GOT3 (cell line): ENCODE data around the gene NPNT.

ENCODE experiments used
- DNase-seq: peaks from one replicate; lab custom pipeline; 2025; ENCODE audit warnings: mixed read lengths; lab: John Stamatoyannopoulos, UW

NPNT gene

DNA sequence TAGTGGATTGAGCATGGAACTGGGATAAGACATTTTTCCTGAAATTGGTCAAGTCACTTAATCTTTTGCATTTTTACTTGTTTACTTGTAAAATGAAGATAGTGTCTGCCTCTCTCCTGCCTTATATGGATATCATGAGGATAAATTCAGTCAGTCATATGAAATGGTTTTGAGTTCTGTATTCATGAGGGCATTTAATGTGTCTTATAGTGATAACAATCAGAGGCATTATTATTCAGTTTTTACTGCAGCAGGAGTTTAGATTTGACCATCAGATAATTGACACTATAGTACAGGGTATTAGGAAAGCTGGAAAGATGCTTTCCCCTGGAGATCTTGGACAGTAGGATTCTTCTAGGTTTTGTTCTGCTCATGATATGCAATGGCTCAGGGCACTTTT lies 26.0 kb downstream of the NPNT start:
- no peak for DNase-seq

DNA sequence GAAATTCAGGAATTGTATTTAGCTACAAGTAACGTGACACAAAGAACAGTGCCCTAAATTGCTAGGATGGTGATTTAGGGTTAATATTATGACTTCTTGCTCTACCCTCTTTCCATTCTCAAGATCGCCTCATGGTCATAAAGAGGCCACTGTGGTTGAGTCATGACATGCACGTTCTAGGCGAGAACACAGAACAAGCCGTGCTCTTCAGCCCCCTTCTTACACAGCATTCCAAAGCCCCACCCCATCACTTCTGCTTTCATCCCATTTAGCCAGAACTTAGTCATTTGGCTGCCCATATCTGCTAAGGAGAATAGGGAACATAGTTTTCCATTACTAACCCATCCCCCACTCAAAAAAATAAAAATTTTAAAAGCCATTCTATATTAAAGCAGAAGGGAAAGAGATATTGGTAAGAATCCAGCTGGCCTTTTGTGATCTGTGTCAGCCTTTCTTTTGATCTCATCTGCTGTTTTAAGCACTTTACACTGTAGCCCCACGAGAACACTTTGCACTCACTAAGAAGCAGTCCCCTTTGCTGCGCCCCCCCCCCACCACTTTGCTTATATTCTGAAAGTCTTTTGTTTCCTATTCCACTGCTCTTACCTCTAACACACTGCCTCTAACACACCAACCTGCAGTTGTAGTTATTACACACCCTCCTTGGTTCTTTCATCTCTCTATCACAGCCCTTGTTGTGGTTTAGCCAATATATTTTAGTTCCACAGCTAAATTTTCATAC lies 28.4 kb downstream of the NPNT start:
- DNase-seq: no peak

DNA sequence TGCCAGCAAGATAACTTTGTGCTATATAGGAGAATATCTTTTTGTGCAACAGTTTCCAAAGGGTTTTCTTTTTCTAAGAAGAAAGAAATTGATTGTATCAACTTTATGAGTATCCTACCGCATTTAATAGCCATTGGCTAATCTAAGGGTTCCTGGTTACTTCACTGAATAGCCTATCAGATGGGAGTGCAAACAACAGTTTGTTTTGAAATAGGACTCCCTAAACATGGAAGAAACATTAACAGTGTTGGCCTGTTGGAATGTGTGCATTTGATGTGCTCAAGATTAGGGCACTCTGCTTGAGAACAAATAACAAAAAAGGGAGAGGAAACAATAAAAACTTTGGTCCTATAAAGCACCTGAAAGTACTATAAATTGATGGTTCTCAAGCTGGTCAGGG lies 29.1 kb downstream of the NPNT start:
- DNase-seq: no peak

DNA sequence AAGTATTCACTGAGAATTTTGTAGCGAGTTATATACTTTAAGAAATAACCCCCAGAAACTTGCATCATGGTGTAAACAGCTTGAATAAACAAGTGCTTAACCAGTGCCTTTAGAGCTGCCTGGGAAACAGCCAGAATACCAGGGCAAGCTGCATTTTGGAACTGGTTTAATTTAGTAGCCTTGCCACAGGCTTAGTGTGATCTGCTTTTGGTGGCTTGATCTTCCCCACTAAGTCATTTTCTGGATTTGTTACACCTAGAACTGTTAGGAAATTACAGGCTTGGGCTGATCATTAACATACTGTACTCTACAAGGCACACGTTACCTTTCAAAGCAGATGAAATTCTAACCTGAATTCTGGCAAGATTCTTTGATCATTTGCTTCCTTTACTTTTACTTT lies 35.4 kb downstream of the NPNT start:
- no peak for DNase-seq

DNA sequence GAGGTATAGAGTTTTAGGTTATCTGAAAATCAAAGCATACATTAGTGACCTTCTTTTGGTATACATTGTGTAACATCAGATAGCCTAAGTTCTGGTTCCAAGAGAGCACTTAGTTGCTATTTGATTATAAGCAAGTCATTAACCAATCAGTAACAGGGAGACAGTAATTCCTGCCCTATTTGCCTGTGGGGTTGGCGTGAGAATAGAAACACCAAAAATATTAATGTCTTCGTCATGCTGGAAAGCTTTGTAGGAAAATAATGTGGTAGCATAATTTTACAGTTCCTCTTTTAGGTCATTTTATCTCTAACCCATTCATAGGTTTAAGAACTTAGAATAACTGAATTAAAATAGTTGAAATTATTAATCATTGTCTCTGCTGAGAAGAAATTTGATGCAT lies 37.8 kb downstream of the NPNT start:
- DNase-seq: no peak

DNA sequence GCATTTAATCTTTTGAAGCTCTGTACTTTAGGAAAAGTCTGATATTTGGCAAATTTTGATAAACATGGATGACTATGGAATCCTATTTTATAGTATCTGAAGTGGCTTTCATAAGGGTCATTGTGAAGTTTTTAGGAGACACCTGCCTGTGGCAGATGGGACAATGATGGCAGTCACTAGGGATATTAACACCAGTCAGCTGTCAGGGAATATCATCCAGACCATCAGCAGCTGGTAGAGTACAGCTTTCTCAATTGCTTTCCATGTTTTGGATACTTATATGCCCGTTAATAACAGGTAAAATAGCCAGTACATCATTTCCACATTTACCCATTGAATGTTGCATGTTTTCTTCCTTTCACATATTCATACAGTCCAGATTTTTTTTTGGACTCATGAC lies 39.1 kb downstream of the NPNT start:
- DNase-seq: no peak

DNA sequence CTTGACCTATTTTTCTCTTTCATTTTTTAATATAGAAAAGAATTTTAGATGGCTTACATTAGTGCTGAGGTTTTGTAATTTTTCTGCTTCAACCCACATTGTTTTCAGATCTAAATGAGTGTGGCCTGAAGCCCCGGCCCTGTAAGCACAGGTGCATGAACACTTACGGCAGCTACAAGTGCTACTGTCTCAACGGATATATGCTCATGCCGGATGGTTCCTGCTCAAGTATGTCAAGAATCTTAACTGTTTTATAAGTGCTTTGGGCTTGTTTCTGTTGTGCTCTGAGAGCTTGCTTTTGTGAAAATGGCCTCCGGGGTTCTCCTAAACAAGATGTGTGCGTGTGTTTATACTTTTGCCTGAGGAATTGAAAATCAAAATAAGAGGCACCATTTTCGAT lies 41.6 kb downstream of the NPNT start:
- DNase-seq: no peak

DNA sequence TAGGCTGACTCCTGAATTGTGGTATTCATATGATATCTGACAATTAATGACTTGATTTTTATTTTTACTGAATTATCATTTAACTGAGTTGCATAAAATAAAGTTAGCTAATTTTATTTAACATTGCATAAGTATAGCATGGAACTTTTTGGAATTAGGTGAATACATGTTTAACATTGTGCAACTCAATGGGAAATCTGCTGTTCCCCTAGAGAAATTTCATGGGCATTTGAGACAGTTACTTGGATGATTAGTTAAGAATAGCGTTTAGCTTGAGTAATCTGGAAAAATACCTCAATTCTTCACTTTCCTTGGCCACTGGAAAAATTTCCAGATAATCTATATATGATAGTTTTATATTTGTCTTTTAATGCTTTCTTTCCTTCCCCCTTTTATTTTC lies 42.5 kb downstream of the NPNT start:
- DNase-seq: no peak

DNA sequence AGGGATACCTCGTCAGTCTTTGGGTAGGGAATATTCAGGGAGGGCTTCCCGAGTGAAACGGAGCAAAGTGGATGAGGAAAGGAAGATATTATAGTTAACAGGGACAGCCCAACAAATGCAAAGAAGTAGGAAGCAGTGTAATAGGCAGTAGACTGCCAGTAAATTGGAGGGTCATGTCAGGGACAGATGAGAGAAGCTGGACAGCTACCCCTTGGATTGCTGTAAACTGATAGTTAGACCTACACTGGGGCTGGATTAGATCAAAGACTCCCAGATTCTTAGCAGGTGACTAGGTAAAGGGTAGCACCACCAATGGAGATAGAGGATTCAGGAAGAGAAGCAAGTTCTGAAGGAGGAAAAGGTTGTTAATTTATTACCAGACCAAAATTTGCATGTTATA lies 48.0 kb downstream of the NPNT start:
- DNase-seq: no peak

DNA sequence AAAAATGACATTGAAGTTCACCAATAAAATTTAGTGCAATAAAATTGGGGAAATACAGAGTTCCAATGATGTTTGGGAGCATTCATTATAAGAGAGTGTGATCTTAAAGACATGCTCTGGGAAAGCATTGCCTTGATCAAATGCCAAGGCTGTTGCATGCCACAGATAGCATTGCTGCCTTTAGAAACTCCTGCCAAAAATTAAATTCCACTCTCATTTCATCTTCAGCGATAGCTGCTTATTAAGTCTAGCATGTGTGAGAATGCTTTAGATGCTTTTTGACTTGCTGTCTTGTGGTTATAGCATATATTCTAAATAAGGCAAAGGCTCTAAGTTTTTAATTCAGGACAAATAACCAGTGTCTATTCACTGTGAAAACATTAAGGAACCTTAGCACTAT lies 49.3 kb downstream of the NPNT start:
- no peak for DNase-seq

DNA sequence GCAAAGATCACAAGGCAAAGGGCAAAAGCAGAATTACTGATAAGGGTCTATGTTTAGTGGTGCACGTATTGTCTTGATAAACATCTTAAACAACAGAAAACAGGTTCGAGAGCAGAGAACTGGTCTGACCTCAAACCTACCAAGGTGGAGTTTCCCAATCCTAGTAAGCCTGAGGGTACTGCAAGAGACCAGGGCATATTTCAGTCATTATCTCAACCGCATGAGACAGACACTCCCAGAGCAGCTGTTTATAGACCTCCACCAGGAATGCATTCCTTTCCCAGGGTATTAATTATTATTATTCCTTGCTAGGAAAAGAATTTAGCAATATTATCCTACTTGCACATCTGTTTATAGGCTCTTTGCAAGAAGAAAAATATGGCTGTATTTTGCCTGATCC lies 51.5 kb downstream of the NPNT start:
- DNase-seq: no peak

DNA sequence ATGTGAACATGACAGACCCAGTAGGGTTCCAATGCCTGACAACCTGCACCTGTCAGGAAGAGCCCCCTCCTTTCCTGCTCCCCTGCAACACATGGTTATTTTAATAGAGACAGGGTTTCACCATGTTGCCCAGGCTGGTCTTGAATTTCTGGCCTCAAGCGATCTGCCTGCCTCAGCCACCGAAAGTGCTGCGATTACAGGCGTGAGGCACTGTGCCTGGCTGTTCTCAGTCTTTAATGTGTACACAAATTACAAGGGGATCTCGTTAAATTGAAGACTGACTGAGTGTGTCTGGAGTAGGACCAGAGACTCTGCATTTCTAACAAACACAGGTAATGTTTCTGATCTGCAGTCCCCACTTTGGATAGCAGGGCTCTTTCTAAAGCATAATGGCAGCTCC lies 55.4 kb downstream of the NPNT start:
- DNase-seq: no peak

DNA sequence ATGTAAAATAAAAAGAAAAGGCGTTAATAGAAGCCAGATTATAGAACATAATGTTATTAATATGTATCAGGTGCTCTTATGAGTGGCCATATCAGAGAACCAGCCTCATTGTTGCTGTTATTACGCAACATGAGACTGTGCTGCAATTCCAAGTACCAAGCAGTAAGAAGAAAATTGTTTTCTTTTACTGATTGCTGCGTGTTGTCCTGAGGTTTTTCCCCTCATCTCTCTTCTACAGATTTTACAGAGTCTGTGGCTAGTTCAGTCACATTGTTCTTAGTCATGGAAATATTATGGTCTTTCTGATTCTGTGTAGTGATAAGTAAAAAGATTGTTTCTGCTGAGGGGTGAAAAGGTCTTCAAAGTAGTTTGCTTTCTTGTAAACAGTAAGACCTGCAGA lies 55.9 kb downstream of the NPNT start:
- DNase-seq: no peak

DNA sequence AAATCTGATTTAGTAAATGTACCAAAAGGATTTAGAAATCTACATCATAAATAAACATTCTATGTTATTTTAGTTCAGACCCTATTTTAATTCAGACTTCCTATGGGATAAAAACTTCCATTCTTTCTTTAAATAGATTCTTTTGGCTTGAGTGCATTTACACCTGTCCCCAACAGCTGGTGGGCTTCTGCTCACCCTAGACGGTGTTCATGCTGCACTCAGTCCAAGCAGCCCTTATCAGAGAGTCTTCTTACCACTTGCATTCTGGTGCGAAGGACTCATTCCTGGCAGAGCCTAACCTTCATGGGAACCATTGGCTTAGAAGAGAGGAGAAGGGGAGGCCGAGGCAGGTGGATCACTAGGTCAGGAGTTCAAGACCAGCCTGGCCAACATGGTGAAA lies 57.3 kb downstream of the NPNT start:
- DNase-seq: no peak

DNA sequence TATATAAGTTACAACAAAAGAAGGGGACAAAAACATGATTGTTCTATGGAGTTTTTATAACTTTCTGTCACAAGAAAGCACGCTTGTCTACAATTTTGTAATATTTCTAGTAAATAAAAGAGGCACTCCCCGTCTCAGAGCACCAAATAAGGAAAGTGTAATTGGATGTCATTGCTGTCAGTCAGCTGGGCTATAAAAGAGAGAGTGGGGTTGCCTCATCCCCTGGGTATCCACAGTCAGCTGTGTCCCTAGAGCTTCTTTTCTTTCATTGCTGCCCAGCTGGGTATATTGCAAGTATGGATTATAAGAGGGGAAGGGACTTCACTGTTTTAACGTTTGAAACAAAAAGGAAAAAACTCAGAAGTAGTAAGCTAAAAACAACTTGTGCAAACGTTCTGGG lies 61.3 kb downstream of the NPNT start:
- no peak for DNase-seq

DNA sequence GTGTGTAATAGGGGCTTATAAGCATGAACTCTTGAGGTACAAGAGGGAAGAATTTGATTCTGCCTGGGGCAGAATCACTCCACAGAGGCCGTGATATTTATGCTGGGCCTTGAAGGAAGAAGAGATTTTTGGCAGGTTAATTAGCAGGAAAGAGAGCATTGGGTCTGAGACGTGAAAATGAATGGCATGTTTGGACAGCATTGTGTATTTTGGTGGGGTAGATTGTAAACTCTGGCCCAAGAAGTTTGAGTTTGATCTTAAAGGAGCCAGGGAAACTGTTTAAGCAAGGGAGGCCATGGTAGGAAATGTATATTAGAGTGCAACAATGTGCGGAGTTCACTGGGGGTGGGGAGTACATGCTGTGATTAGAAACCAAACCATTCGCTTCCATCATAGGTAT lies 62.4 kb downstream of the NPNT start:
- no peak for DNase-seq

DNA sequence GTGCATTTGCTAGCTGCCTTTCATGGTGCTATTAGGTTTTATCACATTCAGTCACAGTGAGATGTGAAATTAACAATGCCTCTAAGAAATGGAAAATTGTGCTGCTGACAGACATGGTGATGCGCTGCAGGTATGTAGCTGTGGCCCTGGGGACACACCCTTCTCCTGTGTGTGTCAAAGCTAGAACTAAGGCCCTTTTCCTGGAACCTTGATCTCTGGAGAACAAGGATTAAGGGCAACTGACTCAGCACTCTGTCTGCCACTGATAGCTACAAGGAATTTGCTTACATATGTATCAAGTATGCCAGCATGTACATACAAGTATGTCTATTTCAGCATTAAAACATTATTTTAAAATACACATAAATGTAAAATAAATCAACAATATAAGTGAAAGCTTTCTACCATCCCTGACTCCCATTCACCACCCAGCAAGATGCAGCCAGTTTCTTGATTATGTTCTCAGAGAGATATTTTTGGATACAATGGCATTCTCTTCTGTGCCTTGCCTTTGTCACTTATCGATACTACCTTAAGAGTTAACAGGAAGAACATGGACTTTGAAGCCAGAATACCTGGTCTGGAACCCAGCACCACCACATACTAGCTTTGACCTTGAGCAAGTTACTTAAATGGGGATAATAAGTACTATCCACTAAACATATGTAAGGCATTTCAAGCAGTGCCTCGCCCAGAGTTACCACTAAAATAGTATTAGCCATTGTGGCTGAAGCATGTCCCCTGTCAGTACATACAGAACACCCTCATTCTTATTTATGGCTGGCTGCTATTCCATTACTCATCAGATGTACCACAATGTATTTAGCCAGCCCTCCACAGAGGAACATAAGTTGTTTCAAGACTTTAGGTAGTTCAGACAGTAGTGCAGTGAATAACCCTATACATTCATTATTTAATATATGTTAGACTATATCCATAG lies 68.5 kb downstream of the NPNT start:
- DNase-seq: no peak

DNA sequence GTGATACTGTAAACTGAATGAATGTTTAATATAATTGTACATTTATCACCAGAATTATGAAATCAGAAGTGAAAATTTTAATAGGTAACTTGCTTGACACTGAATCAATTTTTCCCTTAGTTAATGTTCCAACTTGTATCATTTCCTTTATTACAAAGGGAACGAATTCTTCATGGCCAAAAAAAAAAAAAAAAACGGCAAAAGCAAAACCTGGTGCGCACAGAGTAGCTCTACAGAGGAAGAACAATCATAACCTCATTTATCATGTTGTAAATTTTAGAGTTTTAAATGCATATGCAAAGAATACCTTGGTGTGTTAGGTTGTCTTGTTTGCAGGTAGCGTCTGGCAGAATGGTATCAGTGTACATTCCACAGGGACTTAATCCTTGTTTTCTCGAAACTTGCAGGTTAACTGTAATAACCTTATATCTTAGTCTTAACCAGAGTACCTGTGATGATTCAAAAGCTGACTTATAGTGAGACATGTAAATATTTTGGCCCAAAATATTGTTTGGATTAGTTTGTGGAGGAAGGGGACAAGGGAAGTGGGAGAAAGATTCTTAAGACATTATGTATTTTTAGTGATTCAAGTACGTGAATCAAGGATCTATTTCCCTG lies 70.0 kb downstream of the NPNT start:
- no peak for DNase-seq

DNA sequence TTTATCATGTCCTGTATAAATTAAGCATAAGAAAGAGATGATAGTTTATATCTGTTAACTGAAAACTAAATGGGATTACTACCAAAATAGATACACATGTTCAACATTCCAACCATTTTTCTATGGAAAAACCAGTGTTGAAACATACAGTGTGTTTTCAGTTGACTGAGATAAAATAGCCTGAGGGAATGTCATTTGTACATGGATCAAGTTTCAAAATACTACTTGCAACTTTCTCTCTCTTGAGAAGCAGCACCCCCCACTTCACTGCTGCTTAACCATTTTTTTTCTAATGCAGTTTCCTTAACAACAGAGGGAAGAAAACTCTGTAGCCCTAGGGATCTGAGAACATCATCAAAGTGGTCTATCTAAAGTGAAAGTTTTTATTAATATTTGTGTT lies 70.8 kb downstream of the NPNT start:
- DNase-seq: no peak

DNA sequence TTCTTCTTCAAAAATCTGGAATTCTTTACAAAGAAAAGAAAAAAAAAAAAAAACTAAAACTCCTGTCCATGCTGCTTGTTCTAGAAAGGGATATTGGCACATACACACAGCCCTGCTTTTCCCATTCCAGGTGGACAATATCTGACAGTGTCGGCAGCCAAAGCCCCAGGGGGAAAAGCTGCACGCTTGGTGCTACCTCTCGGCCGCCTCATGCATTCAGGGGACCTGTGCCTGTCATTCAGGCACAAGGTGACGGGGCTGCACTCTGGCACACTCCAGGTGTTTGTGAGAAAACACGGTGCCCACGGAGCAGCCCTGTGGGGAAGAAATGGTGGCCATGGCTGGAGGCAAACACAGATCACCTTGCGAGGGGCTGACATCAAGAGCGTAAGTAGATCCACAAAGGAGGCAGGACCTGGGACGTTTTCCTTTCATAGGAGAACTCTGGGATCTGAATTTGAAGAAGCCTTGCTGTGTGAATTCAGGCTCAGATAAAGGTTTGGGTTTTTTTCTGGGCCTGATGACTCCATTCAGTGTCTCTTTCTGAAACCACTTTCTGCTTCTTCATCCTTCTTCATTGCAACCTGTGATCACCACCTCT lies 71.9 kb downstream of the NPNT start:
- no peak for DNase-seq

DNA sequence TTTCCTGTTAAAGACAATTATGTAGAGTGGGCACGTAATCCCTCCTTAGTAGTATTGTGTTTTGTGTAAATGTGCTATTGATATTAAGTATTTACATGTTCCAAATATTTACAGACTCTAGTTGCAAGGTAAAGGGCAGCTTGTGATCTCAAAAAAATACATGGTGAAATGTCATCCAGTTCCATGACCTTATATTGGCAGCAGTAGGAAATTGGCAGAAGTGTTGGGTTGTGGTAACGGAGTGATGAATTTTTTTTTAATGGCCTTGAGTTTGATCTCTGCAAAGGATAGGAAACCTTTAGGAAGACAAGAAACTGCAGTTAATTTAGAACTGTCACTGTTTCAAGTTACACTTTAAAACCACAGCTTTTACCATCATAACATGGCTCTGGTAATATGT lies 74.3 kb downstream of the NPNT start:
- DNase-seq: no peak

DNA sequence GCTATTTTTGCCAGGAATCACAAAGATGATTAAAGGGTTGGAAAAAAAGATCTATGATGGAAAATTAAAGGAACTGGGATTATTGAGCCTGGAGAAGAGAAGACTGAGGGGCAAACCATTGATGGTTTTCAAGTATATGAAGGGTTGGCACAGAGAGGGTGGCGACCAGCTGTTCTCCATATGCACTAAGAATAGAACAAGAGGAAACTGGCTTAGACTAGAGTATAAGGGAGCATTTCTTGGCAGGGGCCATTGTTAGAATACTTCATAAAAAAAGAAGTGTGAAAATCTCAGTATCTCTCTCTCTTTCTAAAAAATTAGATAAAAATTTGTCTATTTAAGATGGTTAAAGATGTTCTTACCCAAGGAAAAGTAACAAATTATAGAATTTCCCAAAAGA lies 75.1 kb downstream of the NPNT start:
- DNase-seq: no peak

DNA sequence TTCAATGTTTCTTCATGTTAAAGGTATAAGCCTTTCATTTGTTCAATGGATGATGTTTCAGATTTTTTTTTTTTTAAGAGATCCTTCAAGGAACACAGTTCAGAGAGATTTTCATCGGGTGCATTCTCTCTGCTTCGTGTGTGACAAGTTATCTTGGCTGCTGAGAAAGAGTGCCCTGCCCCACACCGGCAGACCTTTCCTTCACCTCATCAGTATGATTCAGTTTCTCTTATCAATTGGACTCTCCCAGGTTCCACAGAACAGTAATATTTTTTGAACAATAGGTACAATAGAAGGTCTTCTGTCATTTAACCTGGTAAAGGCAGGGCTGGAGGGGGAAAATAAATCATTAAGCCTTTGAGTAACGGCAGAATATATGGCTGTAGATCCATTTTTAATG lies 75.8 kb downstream of the NPNT start:
- no peak for DNase-seq
